Right ventricle myocardium inferior (tissue), 1 donor: ENCODE data around the gene TFE3. TPM values are rescaled to one million over a fixed set of nuclear protein-coding genes. Genes with fewer than 3 reads are reported as not detected.

Experiments used
- ATAC-seq: fragments of 200-7000 bp; cut with Tn5 transposase; one replicate; pipeline ENCODE4 v1.9.1; 2020; ENCODE audit warnings: mild to moderate bottlenecking, moderate library complexity
- DNase-seq: peaks from one replicate; pipeline ENCODE4 v3.0.0; 2021; ENCODE audit errors: missing footprints
- intact Hi-C: fragments of 100-400 bp; cut with DNase I; formaldehyde crosslinking; loops from one replicate; pipeline ENCODE4 v1.11.0; 2022
- long read RNA-seq: library from polyadenylated mRNA; unstranded; transcript quantifications from one replicate; pipeline ENCODE4 v2.0.0, GENCODE V29; 2021
- total RNA-seq: library from RNA; stranded (reverse); fragmentation: NEBNext Ultra II Directional; extraction: Animal tissue kit (Norgen Biotek cat#: 25700); gene quantifications from one replicate; pipeline ENCODE4 v1.2.1, GENCODE V29; 2021
- donor health status: DM: no; HTN: yes; CAD: no; lungs with severe emphysema.

Gene TFE3, protein sequence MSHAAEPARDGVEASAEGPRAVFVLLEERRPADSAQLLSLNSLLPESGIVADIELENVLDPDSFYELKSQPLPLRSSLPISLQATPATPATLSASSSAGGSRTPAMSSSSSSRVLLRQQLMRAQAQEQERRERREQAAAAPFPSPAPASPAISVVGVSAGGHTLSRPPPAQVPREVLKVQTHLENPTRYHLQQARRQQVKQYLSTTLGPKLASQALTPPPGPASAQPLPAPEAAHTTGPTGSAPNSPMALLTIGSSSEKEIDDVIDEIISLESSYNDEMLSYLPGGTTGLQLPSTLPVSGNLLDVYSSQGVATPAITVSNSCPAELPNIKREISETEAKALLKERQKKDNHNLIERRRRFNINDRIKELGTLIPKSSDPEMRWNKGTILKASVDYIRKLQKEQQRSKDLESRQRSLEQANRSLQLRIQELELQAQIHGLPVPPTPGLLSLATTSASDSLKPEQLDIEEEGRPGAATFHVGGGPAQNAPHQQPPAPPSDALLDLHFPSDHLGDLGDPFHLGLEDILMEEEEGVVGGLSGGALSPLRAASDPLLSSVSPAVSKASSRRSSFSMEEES
- total RNA-seq = 24.8 TPM
- long read RNA-seq, transcript TFE3-201 (10 exons, 3,415 nt) = major isoform, 21 of 40 reads
- long read RNA-seq, transcript TFE3-204 (10 exons, 3,279 nt) = minor isoform, 8 of 40 reads
- long read RNA-seq, partial matches to known transcripts = 6 of 40 reads
- long read RNA-seq, other reads (novel, unspliced or antisense) = 4 of 40 reads

DNA sequence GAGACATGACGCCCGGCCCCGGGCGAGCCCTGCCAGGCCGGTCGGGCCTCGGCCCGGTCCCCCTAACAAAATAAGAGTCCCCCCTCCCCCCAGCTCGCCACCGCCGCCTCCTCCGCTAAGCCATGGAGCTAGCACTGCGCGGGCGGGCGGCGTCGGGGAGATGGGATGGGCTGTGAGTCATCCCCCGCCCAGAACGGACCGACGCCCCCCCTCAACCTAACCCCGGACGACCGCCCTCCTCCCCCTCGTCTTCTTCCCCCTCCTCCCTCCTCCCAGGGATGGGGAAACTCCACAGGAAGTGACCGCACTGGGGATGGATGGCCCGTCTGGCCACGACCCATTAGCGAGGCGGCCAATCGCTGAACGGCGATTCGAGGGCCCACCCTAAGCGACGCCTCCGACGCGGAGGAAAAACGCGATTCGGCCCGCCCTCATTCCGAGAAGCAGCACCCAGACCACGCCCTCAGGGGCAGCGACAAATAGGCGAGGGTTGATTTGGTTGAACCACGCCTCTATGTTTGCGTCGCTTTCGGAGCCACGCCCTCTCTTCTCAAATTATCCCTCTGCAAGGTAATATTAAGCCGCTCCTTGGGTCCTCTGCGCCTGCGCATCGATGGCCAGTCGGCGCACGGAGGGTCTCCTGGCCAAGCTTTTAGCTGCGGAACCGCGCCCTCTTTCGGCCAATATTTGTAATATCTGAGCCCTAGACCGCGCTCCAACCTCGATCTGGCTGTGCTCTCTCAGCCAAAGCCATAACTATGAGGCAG lies at the start of gene TFE3:
Gene TFE3 (minus strand): TSS at position 138 of the 767 bp plus-strand sequence. CDS start 131 bp downstream, at position 7.
- intact Hi-C loops = loop anchor here (5.0 kb wide), 2 partner anchors 41 to 86 kb away; partner anchors contain the start of genes GRIPAP1 and OTUD5
- ATAC-seq (peak; percentile 94), DNase-seq (peak; percentile 99)

DNA sequence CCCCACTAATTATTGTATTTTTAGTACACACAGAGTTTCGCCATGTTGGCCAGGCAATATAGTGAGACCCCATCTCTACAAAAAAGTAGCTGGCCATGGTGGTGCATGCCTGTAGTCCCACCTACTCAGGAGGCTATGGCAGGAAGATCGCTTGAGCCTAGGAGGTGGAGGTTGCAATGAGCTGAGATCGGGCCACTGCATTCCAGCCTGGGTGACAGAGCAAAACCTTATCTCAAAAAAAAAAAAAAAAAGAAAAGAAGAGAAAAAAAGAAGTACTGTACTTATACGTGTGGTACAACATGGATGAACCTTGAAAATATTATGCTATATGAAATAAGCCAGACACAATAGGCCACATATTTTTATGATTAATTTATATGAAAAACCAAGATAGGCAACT lies 46.4 kb upstream of the TFE3 start:
- DNase-seq (no peak), ATAC-seq (no peak)
- intact Hi-C loops = no loop called here

DNA sequence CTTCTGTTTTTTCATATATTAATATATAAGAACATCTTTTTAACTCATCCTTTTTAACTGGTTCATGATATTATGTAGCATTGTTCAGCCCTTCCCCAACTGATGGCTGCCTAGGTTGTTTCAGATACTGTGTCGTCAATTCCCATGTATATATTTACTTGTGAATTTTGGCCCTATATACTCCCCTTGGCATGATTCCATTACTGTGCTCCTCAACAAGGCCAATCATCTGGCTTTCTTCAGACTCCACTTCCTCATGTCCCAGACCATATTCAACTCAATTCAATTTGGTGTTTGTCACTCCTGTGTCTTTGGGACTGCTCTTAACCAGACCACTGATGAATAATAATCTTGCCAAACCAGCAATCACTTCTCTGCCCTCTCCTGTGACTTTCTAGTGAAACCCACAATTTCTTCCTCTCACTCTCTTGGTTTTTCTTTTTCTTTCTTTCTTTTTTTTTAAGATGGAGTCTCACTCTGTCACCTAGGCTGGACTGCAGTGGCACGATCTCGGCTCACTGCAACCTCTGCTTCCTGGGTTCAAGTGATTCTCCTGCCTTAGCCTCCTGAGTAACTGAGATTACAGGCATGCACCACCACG lies 39.2 kb upstream of the TFE3 start:
- intact Hi-C loops = no loop called here
- DNase-seq = no peak
- ATAC-seq = no peak

DNA sequence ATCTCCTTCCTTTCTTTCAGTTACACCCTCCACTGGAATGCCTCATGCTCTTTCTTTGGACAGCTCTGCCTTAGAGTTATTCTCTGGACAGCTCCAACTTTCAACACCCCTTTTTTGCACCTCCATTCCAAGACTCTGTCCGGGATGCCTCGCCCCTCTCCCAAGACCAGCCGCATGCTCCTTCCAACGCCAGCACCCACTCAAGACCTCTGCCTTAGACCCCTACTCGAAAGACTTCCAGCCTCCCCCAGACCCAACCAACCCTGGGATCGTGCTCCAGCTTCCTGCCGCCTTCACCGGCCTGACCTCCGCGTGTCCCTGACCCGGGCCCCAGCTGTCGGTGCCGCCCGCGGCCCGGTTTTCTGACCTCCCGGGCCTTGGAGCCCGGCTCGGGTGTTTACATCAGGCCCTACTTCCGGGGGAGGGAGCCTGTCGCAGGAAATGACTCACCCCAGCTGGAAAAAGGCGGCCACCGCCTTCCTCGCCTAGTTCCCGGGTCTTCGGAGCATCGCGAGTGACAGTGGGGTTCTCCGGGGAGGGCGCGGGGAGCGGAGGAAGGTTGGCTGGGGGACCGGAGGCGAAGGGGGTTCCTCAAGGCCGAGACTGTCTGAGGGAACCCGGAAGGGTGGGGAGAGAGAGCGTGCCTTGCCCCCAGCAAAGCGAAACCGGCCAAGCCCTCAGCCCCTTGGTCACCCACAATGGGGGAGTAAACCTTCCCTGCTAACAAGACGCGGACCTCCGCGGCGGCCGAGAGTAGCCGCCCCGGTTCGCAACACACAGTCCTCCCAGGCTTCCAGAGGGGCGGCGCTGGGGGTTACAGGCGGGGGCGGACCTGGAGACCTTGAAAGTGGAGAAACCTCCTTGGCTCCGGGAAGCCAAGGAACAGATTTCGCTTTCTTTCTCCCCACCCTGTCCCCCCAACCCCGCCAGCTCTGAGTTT lies 36.6 kb upstream of the TFE3 start, which contains the start of gene WDR45:
Gene WDR45 (minus strand): TSS at position 399 of the 940 bp plus-strand sequence. CDS start 1,792 bp downstream, outside the sequence.
- DNase-seq = peak; percentile 86
- ATAC-seq = peak; percentile 85
- intact Hi-C loops = no loop called here

DNA sequence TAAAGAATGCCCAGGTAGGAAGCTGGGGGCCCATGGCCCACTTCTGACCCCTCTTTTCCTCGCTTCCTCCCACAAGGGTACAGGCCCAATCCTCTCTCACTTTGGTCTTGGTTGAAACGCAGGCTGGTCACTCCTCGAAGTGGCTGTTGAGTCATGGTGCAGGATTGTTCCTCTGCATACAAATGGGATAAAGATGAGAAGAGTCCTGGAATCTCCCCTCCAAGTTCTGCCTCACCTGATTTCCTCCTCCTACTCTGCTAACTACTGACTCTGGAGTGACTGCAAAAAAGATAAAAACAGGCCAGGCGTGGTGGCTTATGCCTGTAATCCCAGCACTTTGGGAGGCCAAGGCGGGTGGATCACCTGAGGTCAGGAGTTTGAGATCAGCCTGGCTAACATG lies 34.8 kb upstream of the TFE3 start:
- intact Hi-C loops = no loop called here
- DNase-seq (no peak), ATAC-seq (no peak)

DNA sequence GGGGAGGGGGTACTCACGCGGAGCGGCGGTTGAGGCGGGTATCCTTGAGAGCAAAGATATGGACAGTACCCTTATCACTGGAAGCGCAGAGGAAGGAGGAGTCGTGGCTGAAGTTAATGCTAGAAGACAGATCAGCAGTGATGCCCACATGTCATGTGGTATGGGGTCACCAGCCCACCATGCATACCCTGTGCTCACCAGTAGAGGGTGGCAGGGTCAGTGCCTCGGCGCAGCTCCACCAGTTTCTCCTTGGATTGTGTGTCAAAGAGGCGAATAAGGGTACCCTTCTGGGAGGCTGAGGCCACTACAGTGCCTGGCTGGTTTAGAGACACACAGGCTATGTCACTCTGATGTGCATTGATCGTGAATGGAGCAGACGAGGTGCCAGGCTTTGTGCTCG lies 32.2 kb upstream of the TFE3 start:
- ATAC-seq = no peak
- no peak for DNase-seq
- intact Hi-C loops = no loop called here

DNA sequence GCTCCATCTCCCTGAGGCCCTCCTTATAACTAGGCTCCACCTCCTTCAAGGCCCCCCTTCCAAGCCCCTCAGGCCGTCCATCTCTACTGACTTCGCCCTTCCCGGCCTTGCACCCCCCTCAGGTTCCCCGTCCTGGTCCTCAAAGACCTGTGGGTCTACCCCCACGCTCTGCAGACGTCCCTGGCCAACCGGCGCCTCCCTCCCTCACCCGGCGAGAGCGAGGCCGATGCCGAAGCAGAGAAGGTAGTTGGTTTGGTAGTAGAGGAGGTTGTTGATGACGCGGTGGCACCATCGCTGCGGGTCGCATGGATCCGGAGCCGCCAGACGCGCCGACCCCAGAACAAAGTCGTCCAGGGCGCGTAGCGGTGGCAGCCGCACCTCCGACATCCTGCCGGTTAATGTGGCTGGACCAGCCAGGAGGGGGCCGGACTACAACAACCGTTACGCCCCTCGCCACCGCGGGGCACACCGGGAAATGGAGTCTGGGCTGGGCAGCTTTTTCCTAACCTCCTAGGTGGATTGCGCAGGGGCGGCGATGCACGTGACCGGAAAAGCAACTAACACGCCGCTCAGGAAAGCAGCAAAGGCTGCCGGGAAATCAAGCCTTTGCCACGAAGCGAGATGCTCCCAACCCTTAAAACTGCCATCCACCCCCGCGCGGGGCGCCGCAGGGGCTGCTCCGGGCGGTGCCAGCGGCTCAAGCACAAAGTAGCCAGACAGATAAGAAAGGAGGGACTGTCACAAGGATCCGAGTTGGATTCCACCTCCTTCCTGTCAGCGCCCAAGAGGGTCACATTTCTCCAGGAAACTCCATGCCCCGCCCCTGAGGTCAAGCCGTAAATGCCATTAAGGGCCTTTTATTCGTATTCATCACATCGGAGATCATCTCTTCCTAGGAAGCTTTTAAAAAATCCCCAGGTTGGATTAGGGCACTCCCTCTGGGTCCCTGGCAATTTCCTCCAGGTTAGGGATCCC lies 30.7 kb upstream of the TFE3 start, which contains the start of gene PRAF2:
Gene PRAF2 (minus strand): TSS at position 402 of the 975 bp plus-strand sequence. CDS start 15 bp downstream, at position 387.
- ATAC-seq (peak; percentile 92), DNase-seq (peak; percentile 95)
- intact Hi-C loops = no loop called here

DNA sequence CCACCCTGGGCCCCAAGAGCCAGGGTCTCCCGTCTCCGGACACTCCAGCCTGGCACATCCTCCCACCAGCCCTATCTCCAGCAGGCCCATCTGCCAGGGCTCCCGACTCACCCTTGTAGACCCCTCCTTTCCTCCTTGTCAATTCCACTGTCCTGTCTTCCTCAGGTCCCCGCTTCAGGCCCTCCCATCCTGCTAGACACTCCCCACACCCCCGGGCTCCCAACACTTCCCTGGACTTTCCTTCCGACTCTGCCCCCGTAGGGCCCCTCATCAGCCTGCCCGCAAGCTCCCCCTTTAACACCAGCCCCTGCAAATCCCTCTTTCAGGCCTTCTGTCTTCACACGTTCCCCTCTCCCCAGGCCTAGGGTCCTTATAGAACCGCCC lies 29.5 kb upstream of the TFE3 start:
- ATAC-seq (no peak), DNase-seq (no peak)
- intact Hi-C loops = no loop called here

DNA sequence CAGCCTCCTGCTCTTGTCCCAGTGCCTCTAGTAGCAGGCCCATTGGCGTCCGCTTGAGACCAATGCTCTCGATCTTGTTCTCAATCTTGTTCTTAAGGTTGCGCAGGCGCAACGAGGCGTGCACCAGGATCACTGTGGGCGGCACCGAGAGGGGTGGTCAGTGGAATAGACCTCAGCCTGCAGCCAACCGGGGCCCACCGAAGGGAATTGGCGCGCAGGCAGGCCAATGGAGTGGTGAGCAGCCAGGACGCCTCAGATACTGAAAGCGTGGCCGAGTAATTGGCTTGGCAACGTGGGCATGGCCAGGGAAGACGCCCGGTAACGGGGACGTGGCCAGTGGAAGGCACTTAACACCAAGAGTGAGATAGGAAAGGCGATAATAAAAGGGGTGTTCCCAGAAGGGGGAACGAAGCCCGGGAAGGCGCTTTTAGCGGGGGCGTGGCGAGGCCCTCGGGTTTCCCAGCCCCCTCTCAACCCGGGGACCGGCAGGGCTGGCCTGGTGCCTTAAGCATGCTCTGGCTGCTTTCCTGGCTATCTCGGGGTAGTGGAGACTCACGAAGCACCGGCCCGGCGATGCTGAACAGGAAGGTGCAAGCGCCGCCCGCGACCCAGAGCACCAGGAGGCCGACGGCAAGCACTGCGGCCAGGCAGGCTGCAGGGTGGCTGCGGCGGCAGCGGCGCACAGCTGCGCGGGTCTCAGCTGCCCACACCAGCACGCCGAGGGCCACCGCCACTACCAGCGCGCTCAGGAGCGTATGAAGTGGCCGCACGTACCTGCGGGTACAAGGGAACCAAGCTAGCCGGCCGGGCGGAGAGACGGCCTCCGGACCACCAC lies 28.9 kb upstream of the TFE3 start:
- DNase-seq = peak; percentile 83
- ATAC-seq = peak; percentile 76
- intact Hi-C loops = no loop called here

DNA sequence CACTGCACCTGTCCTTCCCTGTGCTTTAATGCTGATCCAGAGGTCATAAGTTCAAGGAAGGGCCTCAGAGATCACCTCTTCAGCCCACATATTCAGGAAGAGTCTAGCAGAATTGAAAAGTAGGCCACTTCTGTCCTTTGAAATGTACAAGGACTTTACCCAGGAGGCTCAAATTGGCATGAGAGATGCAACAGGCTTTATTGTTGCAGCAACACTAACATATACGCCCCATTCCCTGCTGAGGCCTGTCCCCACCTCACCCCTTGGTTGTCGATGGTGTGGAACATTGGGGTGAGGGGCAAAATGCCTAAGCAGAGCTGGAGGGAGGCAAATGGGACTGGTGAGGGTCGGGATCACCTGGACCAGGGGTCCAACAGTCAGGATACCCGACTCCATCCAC lies 27.8 kb upstream of the TFE3 start:
- intact Hi-C loops = no loop called here
- ATAC-seq = no peak
- DNase-seq = no peak

DNA sequence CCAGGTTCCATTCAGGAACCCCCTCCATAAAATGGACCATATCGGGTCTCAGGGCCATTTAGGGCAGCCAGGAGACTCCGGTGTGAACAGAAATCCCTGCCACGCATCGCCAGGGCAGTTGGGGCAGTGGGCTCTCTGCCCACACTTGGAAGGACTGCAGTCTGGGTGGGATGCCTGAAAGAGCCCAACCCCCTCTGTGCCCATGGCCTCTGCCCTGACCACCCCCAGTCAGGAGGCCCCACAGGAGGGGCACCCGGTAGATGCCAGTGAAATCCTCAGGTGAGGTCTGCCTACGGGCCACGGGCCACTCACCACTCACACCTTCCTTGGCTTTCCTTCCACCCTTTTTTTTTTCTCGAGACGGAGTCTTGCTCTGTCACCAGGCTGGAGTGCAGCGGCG lies 25.9 kb upstream of the TFE3 start:
- intact Hi-C loops = no loop called here
- ATAC-seq (no peak), DNase-seq (no peak)

DNA sequence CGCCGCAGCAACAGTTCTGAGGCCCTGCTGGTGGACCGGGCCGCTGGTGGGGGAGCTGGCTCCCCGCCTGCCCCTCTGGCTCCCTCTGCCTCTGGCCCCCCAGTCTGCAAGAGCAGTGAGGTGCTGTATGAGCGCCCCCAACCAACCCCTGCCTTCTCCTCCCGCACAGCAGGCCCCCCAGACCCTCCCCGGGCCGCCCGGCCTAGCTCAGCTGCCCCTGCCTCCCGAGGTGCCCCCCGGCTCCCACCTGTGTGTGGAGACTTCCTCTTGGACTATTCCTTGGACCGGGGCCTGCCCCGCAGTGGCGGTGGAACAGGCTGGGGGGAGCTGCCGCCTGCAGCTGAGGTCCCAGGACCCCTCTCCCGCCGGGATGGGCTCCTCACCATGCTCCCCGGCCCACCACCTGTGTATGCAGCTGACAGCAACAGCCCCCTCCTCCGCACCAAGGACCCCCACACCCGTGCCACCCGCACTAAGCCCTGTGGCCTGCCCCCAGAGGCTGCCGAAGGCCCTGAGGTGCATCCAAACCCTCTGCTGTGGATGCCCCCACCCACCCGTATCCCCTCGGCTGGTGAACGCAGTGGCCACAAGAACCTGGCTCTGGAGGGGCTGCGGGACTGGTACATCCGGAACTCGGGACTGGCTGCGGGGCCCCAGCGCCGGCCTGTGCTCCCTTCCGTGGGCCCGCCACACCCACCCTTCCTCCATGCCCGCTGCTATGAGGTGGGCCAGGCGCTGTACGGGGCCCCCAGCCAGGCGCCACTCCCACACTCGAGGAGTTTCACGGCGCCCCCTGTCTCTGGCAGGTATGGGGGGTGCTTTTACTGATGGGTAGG lies 24.3 kb upstream of the TFE3 start:
- ATAC-seq = no peak
- no peak for DNase-seq
- intact Hi-C loops = no loop called here

DNA sequence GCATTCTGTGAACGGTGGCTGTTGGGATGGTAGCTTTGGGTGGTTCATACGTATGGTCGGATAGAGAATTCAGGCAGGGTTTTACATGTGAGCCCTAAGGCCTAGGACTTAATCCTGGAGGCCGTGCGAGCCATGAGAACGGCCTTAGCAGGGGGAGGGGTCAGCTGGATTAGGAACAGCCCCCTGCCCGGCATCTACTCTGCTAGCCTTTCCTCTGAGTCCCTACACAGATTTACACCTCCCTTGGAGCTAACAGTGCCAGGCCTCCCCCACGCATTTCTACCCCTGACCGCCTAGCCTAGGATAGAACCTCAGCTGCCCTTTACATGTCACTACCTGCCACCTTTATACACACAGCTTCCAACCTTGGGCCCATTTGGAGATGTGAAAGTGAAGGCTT lies 23.5 kb upstream of the TFE3 start:
- intact Hi-C loops = no loop called here
- DNase-seq (no peak), ATAC-seq (no peak)

DNA sequence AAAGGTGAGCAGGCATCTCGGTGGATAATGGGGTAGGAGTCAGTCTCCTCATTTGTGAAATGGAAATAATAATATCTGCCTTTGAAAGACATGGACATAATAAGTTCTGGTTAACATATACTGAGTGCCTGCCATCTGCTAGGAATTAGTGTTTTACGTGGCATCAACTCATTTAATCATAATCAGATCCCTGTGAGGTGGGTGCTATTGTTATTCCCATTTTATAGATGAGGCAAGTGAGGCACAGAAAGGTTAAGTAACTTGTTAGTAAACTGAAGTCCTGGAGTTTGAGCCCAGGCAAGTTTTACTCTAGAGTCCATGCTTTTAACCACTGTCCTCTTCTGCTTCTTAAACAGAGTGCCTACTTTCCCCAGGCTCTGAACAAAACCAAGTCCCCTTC lies 23.1 kb upstream of the TFE3 start:
- intact Hi-C loops = no loop called here

DNA sequence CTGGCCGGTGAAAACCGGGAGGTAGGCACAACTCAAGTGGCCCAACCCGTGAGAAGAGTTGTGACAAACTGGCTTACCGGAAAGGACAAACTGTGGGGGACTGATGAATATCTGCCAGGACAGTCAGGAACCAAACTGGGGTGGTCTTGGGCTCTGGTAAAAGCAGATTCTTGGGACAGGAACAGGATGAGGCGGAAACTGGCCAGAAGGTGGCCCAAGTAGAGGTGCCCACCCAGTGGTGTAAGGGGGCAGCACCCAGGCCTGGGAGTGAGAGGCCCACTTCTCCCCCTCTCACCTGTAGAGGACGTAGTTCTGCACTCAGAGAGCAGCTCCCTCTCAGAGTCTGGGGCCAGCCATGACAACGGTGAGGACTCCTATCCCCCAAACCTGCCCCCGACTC lies 21.6 kb upstream of the TFE3 start:
- intact Hi-C loops = no loop called here
- ATAC-seq (no peak), DNase-seq (no peak)

More for the DNA sequence above, 23.1 kb upstream of the TFE3 start:
- no peak for ATAC-seq
- no peak for DNase-seq
